ENCODE results near the gene NR6A1.
"Not testable (repeated sequence)": the region's sequence is repeated elsewhere in the genome, so short reads cannot be mapped to it uniquely, and the experiment has no call there.

Gene NR6A1

GRCh38 chr9:124758061-124758460 lies 13.1 kb downstream of the NR6A1 start:
- DNase-seq: no peak

- DNase-seq: no peak
Observed at GRCh38 chr9:124757616-124758015, 13.5 kb downstream of the NR6A1 start.

- DNase-seq: no peak
Observed at GRCh38 chr9:124756011-124756410, 15.1 kb downstream of the NR6A1 start.

- DNase-seq: no peak
Observed at GRCh38 chr9:124755061-124755460, 16.1 kb downstream of the NR6A1 start.

- DNase-seq: no peak
Observed at GRCh38 chr9:124754289-124754688, 16.8 kb downstream of the NR6A1 start.

GRCh38 chr9:124752967-124753366 lies 18.1 kb downstream of the NR6A1 start:
- DNase-seq: no peak

GRCh38 chr9:124749781-124750180 lies 21.3 kb downstream of the NR6A1 start:
- no peak for DNase-seq

GRCh38 chr9:124749284-124749683 lies 21.8 kb downstream of the NR6A1 start:
- no peak for DNase-seq

- DNase-seq: no peak
Observed at GRCh38 chr9:124747065-124747464, 24.0 kb downstream of the NR6A1 start.

- DNase-seq: no peak
Observed at GRCh38 chr9:124743686-124744348, 27.3 kb downstream of the NR6A1 start.

GRCh38 chr9:124742940-124743339 lies 28.2 kb downstream of the NR6A1 start:
- DNase-seq: no peak

- DNase-seq: no peak
Observed at GRCh38 chr9:124741662-124742061, 29.4 kb downstream of the NR6A1 start.

- no peak for DNase-seq
Observed at GRCh38 chr9:124741149-124741548, 30.0 kb downstream of the NR6A1 start.

- no peak for DNase-seq
Observed at GRCh38 chr9:124739360-124739759, 31.8 kb downstream of the NR6A1 start.

GRCh38 chr9:124738075-124738474 lies 33.0 kb downstream of the NR6A1 start:
- DNase-seq: not testable (repeated sequence)

GRCh38 chr9:124735121-124735520 lies 36.0 kb downstream of the NR6A1 start:
- no peak for DNase-seq

GRCh38 chr9:124734741-124735083 lies 36.4 kb downstream of the NR6A1 start:
- DNase-seq: not testable (repeated sequence)

- DNase-seq: no peak
Observed at GRCh38 chr9:124733964-124734740, 37.0 kb downstream of the NR6A1 start.

- DNase-seq: no peak
Observed at GRCh38 chr9:124730772-124731171, 40.3 kb downstream of the NR6A1 start.

- DNase-seq: no peak
Observed at GRCh38 chr9:124726886-124727285, 44.2 kb downstream of the NR6A1 start.

GRCh38 chr9:124725068-124725452 lies 46.1 kb downstream of the NR6A1 start:
- DNase-seq: no peak

- no peak for DNase-seq
Observed at GRCh38 chr9:124724415-124725067, 46.6 kb downstream of the NR6A1 start.

GRCh38 chr9:124723352-124723751 lies 47.8 kb downstream of the NR6A1 start:
- no peak for DNase-seq
